ENCODE measurements around the gene TRPM7.

TRPM7 gene

DNA sequence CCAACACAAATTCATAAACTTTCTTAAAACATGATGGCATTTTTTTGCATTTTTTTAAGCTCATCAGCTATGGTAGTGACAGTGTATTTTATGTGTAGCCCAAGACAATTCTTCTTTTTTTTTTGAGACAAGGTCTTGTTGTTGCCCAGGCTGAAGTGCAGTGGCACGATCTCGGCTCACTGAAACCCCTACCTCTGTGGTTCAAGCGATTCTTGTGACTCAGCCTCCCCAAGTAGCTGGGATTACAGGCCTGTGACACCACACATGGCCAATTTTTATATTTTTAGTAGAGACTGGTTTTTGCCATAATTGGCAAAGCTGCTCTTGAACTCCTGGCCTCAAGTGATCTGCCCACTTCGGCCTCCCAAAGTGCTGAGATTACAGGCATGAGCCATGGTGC, 122.8 kb downstream of the TRPM7 start:
- DNase-seq = no peak

- no peak for DNase-seq
These were observed 123.6 kb downstream of the TRPM7 start for GRCh38 chr15:50562735-50563640.

DNA sequence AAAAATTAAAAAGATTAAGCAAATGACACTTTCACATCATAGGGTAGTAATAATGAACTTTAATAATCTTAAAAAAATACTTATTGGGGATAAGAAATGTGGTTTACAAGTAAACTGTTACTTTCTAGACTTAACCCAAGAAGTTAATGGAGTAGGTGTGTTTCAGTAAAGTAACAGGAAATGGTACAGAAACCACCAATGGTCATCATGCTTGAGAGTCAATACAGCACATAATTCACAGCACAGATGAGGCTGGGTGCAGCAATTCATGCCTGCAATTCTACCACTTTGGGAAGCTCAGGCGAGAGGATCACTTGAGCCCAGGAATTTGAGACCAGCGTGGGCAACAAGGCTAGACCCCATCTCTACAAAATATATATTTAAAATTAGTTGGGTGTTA, 128.6 kb downstream of the TRPM7 start:
- no peak for DNase-seq

GRCh38 chr15:50556642-50557371, 129.8 kb downstream of the TRPM7 start:
- DNase-seq = no peak

GRCh38 chr15:50552238-50552637, 134.4 kb downstream of the TRPM7 start:
- DNase-seq = no peak

DNA sequence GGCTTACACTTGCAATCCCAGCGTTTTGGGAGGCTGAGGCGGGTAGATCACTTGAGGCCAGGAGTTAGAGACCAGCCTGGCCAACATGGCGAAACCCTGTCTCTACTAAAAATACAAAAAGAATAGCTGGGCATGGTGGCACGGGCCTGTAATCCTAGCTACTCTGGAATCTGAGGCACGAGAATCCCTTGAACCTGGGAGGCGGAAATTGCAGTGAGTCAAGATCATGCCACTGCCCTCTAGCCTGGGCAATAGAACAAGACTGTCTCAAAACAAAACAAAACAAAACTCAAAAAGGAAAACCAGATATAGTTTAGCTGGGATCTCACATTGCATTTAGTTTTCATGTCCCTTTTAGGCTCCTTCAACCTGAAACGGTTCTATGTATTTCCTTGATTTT, 137.3 kb downstream of the TRPM7 start:
- no peak for DNase-seq

DNA sequence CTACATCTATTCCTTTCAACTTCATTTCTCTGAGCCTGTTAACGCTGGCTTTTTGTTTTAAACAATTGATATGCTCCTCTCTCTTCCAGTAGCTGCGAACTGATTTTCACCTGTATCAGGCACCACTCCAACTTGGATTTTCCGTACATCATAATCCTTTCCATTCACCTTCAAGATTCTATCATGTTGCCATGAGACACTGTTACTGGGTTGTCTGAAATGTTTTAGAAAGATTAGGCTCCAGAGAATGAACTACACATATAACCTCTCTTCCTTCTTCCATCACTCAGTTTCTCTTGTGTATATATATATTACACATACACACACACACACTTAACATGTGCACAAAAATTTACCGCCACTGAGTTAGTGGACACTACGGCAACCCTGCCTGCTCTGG, 140.0 kb downstream of the TRPM7 start, which contains the start of gene USP50:
Gene USP50, minus strand, starts transcription at position 101 of the 400 bp plus-strand sequence. CDS start 141 bp downstream, outside the sequence.
- DNase-seq = no peak

DNA sequence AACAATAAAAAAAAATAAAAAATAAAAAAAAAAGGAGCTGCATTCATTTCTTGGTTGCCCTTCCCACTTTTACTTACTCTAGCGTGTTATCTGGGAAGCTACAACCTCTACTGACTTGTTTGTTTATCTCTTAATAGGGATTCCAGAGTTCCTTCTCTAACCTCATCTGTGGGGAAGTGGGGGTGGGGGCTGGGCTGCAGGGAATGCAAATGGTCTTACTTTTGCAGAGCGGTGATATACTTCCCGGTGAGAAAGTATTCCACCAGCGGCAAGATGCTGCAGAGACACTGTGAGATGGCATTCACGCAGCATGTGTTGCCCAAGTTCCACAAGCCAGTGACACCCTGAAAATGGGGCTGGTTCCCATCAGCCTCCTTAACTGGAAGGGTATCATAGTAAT, 142.2 kb downstream of the TRPM7 start:
- no peak for DNase-seq

GRCh38 chr15:50543556-50543955, 143.0 kb downstream of the TRPM7 start:
- DNase-seq = no peak

DNA sequence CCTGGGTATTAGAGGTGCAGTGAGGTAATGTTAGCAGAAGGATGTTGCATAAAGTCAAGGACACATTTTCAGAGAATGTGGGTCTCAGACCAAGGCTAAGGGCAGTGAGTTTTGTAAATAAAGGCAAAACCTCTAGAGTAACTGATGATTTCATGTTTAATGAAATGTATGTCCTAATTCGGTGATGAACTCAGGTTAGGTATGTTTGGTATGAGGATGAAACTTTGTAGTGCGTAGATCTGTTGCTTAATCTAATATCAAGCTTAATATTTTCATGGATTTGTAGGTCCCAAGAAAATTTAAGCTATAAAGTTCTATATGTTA, 143.7 kb downstream of the TRPM7 start:
- DNase-seq = no peak

GRCh38 chr15:50531766-50532165, 154.8 kb downstream of the TRPM7 start:
- no peak for DNase-seq

DNA sequence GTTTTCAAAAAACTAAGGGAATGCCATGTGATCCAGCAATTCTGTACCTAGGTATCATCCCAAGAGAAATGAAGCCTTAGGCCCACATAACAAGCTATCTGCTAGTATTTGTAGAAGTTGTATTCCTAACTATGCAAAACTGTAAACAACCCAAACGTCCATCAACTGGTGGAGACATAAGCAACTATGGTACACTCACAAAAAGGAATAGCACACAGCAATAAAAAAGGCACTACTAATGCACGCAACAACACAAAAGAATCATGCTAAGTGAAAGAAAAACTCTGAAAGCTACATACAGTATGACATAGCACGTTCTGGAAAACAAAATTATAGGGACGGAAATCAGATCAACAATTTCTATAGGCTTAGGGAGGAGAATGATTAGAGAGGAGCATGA, 155.4 kb downstream of the TRPM7 start:
- no peak for DNase-seq

GRCh38 chr15:50523851-50524251, 162.7 kb downstream of the TRPM7 start:
- no peak for DNase-seq

- no peak for DNase-seq
These were observed 166.7 kb downstream of the TRPM7 start for GRCh38 chr15:50519740-50520425.

DNA sequence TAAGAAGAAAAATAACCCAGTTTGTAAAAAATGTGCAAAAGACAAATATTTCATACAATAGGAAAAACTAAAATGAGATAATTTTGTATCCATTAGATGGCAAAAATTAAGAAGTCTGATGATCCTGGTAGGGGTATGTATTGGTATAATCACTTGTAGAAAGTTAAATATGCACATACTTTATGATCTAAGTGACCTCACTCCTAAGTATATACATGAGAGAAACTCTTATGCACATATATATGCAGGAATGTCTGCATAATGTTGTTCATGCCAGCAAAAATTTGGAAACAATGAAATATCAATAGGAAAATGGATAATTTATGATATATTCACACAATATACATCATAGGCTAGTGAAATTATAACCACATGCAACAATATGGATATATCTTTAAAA, 173.6 kb downstream of the TRPM7 start:
- no peak for DNase-seq

Measured in stimulated activated CD4-positive, alpha-beta T cell treated with anti-CD3 and anti-CD28 coated beads, Interleukin-2, amount 100 ng/mL, for 48 hours (primary cell).